Smooth muscle cell (in vitro differentiated cells): ENCODE results near the gene IMMP2L. TPM values are rescaled to one million over a fixed set of nuclear protein-coding genes. Genes with fewer than 3 reads are reported as not detected.

Source experiments
- DNase-seq: peaks from one replicate; lab custom pipeline; 2025; ENCODE audit not compliant: unreplicated experiment; lab: John Stamatoyannopoulos, UW
- H2AFZ ChIP-seq: fragments of 200-600 bp; sonication (generic); 2 replicates; pipeline ENCODE4 v1.6.0; 2016; ENCODE audit warnings: antibody characterized with exemption, low read depth, mild to moderate bottlenecking
- H3F3A ChIP-seq: fragments of 200-600 bp; sonication (generic); 2 replicates; pipeline ENCODE4 v1.6.0; 2017; ENCODE audit warnings: antibody characterized with exemption, low read depth
- H3K27ac ChIP-seq: fragments of 200-600 bp; sonication (generic); 2 replicates; pipeline ENCODE4 v1.5.1; 2016; ENCODE audit warnings: low read depth, mild to moderate bottlenecking
- H3K27me3 ChIP-seq: fragments of 200-600 bp; sonication (generic); 2 replicates; pipeline ENCODE4 v1.6.1; 2016; ENCODE audit warnings: low read depth, mild to moderate bottlenecking
- H3K36me3 ChIP-seq: fragments of 200-600 bp; sonication (generic); 2 replicates; pipeline ENCODE4 v1.5.1; 2016; ENCODE audit warnings: low read depth
- H3K4me1 ChIP-seq: fragments of 200-600 bp; sonication (generic); 2 replicates; pipeline ENCODE4 v1.5.1; 2016; ENCODE audit warnings: low read depth
- H3K4me2 ChIP-seq: fragments of 200-600 bp; sonication (generic); 2 replicates; pipeline ENCODE4 v1.6.0; 2016; ENCODE audit warnings: mild to moderate bottlenecking
- H3K4me3 ChIP-seq: fragments of 200-600 bp; sonication (generic); 2 replicates; pipeline ENCODE4 v1.5.1; 2016; ENCODE audit warnings: mild to moderate bottlenecking
- H3K79me2 ChIP-seq: fragments of 200-600 bp; sonication (generic); 2 replicates; pipeline ENCODE4 v1.6.0; 2016; ENCODE audit warnings: low read depth, mild to moderate bottlenecking
- H3K9ac ChIP-seq: fragments of 200-600 bp; sonication (generic); 2 replicates; pipeline ENCODE4 v1.6.0; 2016; ENCODE audit warnings: low read depth
- H3K9me3 ChIP-seq: fragments of 200-600 bp; sonication (generic); replicated peaks from 2 replicates; pipeline ENCODE4 v1.5.1; 2016; ENCODE audit warnings: low read depth
- H4K20me1 ChIP-seq: fragments of 200-600 bp; sonication (generic); 2 replicates; pipeline ENCODE4 v1.6.0; 2016; ENCODE audit warnings: low read depth
- WGBS: methylation state at CpG from one replicate; pipeline ENCODE4 v1.1.7; 2016; ENCODE audit warnings: low lambda C conversion rate; 5-methylcytosine and 5-hydroxymethylcytosine counted together
- polyA plus RNA-seq: library from polyadenylated mRNA; unstranded; fragments of >200 nt; fragmentation: Nextera tagmentation; extraction: Ambion mirVana; gene quantifications from 2 replicates; pipeline ENCODE4 v1.2.1, GENCODE V29; 2016
- total RNA-seq: library from RNA; depleted of rRNA; stranded (reverse); fragments of >200 nt; gene quantifications from 2 replicates; pipeline ENCODE4 v1.2.3, GENCODE V29; 2014
- TF ChIP-seq, protein P1 (sequence below): fragments of 200-600 bp; sonication (generic); IDR thresholded peaks from 2 replicates; pipeline ENCODE4 v1.5.1; 2017; ENCODE audit warnings: borderline replicate concordance, mild to moderate bottlenecking, antibody characterized with exemption; ENCODE audit not compliant: insufficient read depth, poor library complexity, severe bottlenecking

IMMP2L gene
- total and polyA plus RNA-seq, 2 experiments from 2014 or later: 10.9 to 11.1 TPM

GRCh38 chr7:111268941-111269340 lies 293.4 kb downstream of the IMMP2L start:
- no peaks in the 10 kb centered on the region for H3K36me3 ChIP-seq
- DNase-seq: no peak
- no peak overlapping the region for H3K9ac ChIP-seq
- H4K20me1 ChIP-seq: no peaks in the 10 kb centered on the region
- H3K4me2 ChIP-seq: no peak overlapping the region
- H3K4me3 ChIP-seq: no peak overlapping the region
- H2AFZ ChIP-seq: no peak overlapping the region
- H3K27ac ChIP-seq: no peak overlapping the region
- no peaks in the 10 kb centered on the region for H3K4me1 ChIP-seq
- WGBS: 96% methylated on average over 1 of the region's 1 CpG
- no peaks in the 10 kb centered on the region for H3K79me2 ChIP-seq
- H3K9me3 ChIP-seq: no peaks in the 10 kb centered on the region
- no peaks in the 10 kb centered on the region for H3F3A ChIP-seq
- no peaks in the 10 kb centered on the region for H3K27me3 ChIP-seq
- TF ChIP-seq, protein P1, sequence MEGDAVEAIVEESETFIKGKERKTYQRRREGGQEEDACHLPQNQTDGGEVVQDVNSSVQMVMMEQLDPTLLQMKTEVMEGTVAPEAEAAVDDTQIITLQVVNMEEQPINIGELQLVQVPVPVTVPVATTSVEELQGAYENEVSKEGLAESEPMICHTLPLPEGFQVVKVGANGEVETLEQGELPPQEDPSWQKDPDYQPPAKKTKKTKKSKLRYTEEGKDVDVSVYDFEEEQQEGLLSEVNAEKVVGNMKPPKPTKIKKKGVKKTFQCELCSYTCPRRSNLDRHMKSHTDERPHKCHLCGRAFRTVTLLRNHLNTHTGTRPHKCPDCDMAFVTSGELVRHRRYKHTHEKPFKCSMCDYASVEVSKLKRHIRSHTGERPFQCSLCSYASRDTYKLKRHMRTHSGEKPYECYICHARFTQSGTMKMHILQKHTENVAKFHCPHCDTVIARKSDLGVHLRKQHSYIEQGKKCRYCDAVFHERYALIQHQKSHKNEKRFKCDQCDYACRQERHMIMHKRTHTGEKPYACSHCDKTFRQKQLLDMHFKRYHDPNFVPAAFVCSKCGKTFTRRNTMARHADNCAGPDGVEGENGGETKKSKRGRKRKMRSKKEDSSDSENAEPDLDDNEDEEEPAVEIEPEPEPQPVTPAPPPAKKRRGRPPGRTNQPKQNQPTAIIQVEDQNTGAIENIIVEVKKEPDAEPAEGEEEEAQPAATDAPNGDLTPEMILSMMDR: no peak

- Histone ChIP-seq H3K4me2 (no peak overlapping the region), H3K4me3 (no peak overlapping the region), H3K27me3 (no peaks in the 10 kb centered on the region), H3F3A (no peaks in the 10 kb centered on the region), H3K79me2 (no peaks in the 10 kb centered on the region), H3K9ac (no peak overlapping the region), H3K4me1 (no peaks in the 10 kb centered on the region), H3K9me3 (no peaks in the 10 kb centered on the region), H4K20me1 (no peaks in the 10 kb centered on the region), H2AFZ (no peak overlapping the region), H3K36me3 (no peaks in the 10 kb centered on the region), H3K27ac (no peak overlapping the region)
- TF ChIP-seq, protein P1: no peak
- 33% methylated on average over 2 of the region's 2 CpGs for WGBS
- DNase-seq: no peak
These were observed 295.7 kb downstream of the IMMP2L start for GRCh38 chr7:111266613-111267012.

- Histone ChIP-seq H3K36me3 (no peaks in the 10 kb centered on the region), H3F3A (no peaks in the 10 kb centered on the region), H3K4me1 (no peaks in the 10 kb centered on the region), H4K20me1 (no peaks in the 10 kb centered on the region), H3K79me2 (no peaks in the 10 kb centered on the region), H2AFZ (no peak overlapping the region), H3K9ac (no peak overlapping the region), H3K4me3 (no peak overlapping the region), H3K27ac (no peak overlapping the region), H3K4me2 (peak overlapping the region; percentile 8), H3K9me3 (no peaks in the 10 kb centered on the region), H3K27me3 (no peaks in the 10 kb centered on the region)
- DNase-seq: no peak
- TF ChIP-seq, protein P1: no peak
These were observed 296.9 kb downstream of the IMMP2L start for GRCh38 chr7:111265394-111265793.

DNA sequence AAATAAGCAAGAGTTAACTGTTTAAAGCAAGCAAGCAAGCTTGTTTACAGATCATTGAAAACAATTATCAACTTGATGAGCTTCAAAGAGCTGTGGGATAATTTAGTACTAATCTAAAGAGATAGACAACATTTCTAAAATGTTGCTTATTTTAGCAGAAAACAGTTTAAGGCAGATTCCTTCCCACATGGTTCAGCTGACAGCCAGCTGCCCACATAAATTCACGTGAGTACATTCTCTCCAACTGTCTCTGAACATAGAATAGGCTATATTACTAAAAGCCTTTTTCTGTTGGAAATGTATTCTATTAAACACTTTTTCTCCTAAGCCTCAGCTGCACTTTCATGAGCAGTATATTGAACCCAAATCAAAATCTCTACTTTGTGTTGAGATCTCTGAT lies 297.3 kb downstream of the IMMP2L start:
- Histone ChIP-seq H3K27ac (no peak overlapping the region), H3K4me2 (no peak overlapping the region), H3K79me2 (no peaks in the 10 kb centered on the region), H3K27me3 (no peaks in the 10 kb centered on the region), H3K36me3 (no peaks in the 10 kb centered on the region), H3K9me3 (no peaks in the 10 kb centered on the region), H2AFZ (no peak overlapping the region), H3K4me1 (no peaks in the 10 kb centered on the region), H3F3A (no peaks in the 10 kb centered on the region), H3K4me3 (no peak overlapping the region), H4K20me1 (no peaks in the 10 kb centered on the region), H3K9ac (no peak overlapping the region)
- WGBS: 28% methylated on average over 1 of the region's 1 CpG
- TF ChIP-seq, protein P1: no peak
- DNase-seq: no peak
